K562 (cell line): Measurements from ENCODE around the gene TNFAIP1. TPM values are rescaled to one million over a fixed set of nuclear protein-coding genes. Genes with fewer than 3 reads are reported as not detected.

ENCODE experiments used
- CREBBP ChIP-seq: IDR thresholded peaks from one replicate; pipeline ENCODE4 v1.6.1; 2012; ENCODE audit warnings: low read depth, mild to moderate bottlenecking, control low read depth, inconsistent platforms, low read length
- ERF ChIP-seq: fragments of 450-650 bp; formaldehyde crosslinking; IDR thresholded peaks from 2 replicates; pipeline ENCODE4 v1.4.0; 2020; ENCODE audit warnings: mild to moderate bottlenecking, mixed read lengths
- HNRNPL ChIP-seq: fragments of 200-400 bp; formaldehyde crosslinking; IDR thresholded peaks from 2 replicates; pipeline ENCODE4 v1.6.1; 2017; ENCODE audit warnings: low read depth, mild to moderate bottlenecking, low read length
- JUN ChIP-seq, 2 experiments: sonication (generic) in 1 of 2; formaldehyde crosslinking in 1 of 2; IDR thresholded peaks; 2 replicates each; pipeline versions ENCODE4 v1.6.1 to v1.8.0; 2012 to 2022; ENCODE audit warnings: borderline replicate concordance in 2 of 2, mild to moderate bottlenecking in 2 of 2, improper control_type of control experiment in 1 of 2, low read depth in 1 of 2, low read length in 1 of 2, missing genetic modification reagents in 1 of 2
- KDM4B ChIP-seq, 2 experiments: fragments of 450-650 bp in 1 of 2; sonication (generic) in 1 of 2; IDR thresholded peaks; 2 replicates each; pipeline ENCODE4 v1.6.1; 2016 to 2017; ENCODE audit warnings: borderline replicate concordance in 2 of 2, antibody characterized with exemption in 1 of 2, low read depth in 1 of 2, mild to moderate bottlenecking in 1 of 2
- LARP7 ChIP-seq: fragments of 450-650 bp; IDR thresholded peaks from 2 replicates; pipeline ENCODE4 v1.6.1; 2016
- NEUROD1 ChIP-seq: fragments of 150-350 bp; IDR thresholded peaks from 2 replicates; pipeline ENCODE4 v1.6.1; 2014; ENCODE audit warnings: borderline replicate concordance, low read length, low read depth; ENCODE audit not compliant: partially characterized antibody
- POU5F1 ChIP-seq: fragments of 150-350 bp; IDR thresholded peaks from 2 replicates; pipeline ENCODE4 v1.6.1; 2014; ENCODE audit warnings: borderline replicate concordance, low read length, low read depth, mild to moderate bottlenecking; ENCODE audit not compliant: partially characterized antibody
- RB1 ChIP-seq: fragments of 450-650 bp; IDR thresholded peaks from 2 replicates; pipeline ENCODE4 v1.6.1; 2017; ENCODE audit warnings: low read depth, mild to moderate bottlenecking
- RFX1 ChIP-seq: fragments of 450-650 bp; IDR thresholded peaks from 2 replicates; pipeline ENCODE4 v1.6.1; 2016; ENCODE audit warnings: mild to moderate bottlenecking, moderate library complexity
- SOX6 ChIP-seq: fragments of 450-650 bp; IDR thresholded peaks from 2 replicates; pipeline ENCODE4 v1.6.1; 2014; ENCODE audit warnings: mild to moderate bottlenecking
- TRIM28 ChIP-seq: fragments of 450-650 bp; IDR thresholded peaks from 2 replicates; pipeline ENCODE4 v1.6.1; 2017
- ZBTB7A ChIP-seq: IDR thresholded peaks from 2 replicates; pipeline ENCODE4 v1.6.1; 2011; ENCODE audit warnings: low read depth, mild to moderate bottlenecking, low read length, moderate library complexity, borderline replicate concordance; ENCODE audit not compliant: control insufficient read depth
- ZNF280A ChIP-seq: fragments of 450-650 bp; IDR thresholded peaks from 2 replicates; pipeline ENCODE4 v1.6.1; 2018; ENCODE audit warnings: mild to moderate bottlenecking, low read depth; ENCODE audit not compliant: partially characterized antibody
- ZNF384 ChIP-seq: IDR thresholded peaks from 2 replicates; pipeline ENCODE4 v1.6.1; 2012; ENCODE audit warnings: low read depth, low read length, improper control_type of control experiment
- ZNF551 ChIP-seq: fragments of 250-450 bp; sonication (Bioruptor Pico); IDR thresholded peaks from 2 replicates; pipeline ENCODE4 v1.5.0; 2021; ENCODE audit warnings: mild to moderate bottlenecking, moderate library complexity
- ZNF584 ChIP-seq: fragments of 200-800 bp; sonication (Bioruptor generic); IDR thresholded peaks from 2 replicates; pipeline ENCODE4 v1.6.1; 2016; ENCODE audit warnings: low read depth, mild to moderate bottlenecking, missing genetic modification characterization, missing compliant biosample characterization
- ZNF589 ChIP-seq: fragments of 200-800 bp; sonication (Bioruptor generic); IDR thresholded peaks from 2 replicates; pipeline ENCODE4 v1.6.1; 2016; ENCODE audit warnings: low read depth, missing genetic modification characterization, missing compliant biosample characterization
- ZNF79 ChIP-seq: fragments of 250-450 bp; sonication (Bioruptor Pico); IDR thresholded peaks from 2 replicates; pipeline ENCODE4 v1.4.0; 2020; ENCODE audit warnings: low read depth, mild to moderate bottlenecking, moderate library complexity
- polyA plus RNA-seq, 8 experiments: library from polyadenylated mRNA; depleted of rRNA in 4 of 8; stranded (reverse) in 5 of 8; unstranded in 3 of 8; fragments of >200 nt; fragmentation: Nextera tagmentation in 2 of 8; fragmentation: Illumina TruSeq in 1 of 8; extraction: Ambion mirVana in 2 of 8; extraction: Trizol in 1 of 8; gene quantifications; 2 replicates each; pipeline versions ENCODE4 v1.2.1 to v1.2.3, GENCODE V29; 2011 to 2014; ENCODE audit warnings: inconsistent platforms in 1 of 8, missing spikeins in 1 of 8
- total RNA-seq, 7 experiments: library from RNA; depleted of rRNA in 6 of 7; stranded (reverse); fragments of >200 nt in 6 of 7; fragmentation: Illumina TruSeq in 2 of 7; extraction: Trizol in 2 of 7; gene quantifications; 2 replicates each; pipeline versions ENCODE4 v1.2.1 to v1.2.3, GENCODE V29; 2011 to 2021; ENCODE audit warnings: low replicate concordance in 1 of 7
- TF ChIP-seq, protein P1 (sequence below): fragments of 250-450 bp; sonication (Bioruptor Pico); IDR thresholded peaks from 2 replicates; pipeline ENCODE4 v1.4.0; 2020; ENCODE audit warnings: mild to moderate bottlenecking, moderate library complexity
- TF ChIP-seq, protein P2 (sequence below): sonication (generic); IDR thresholded peaks from 2 replicates; pipeline ENCODE4 v1.6.1; 2016
- TF ChIP-seq, protein P3 (sequence below): fragments of 450-650 bp; IDR thresholded peaks from 2 replicates; pipeline ENCODE4 v1.6.1; 2017; ENCODE audit warnings: antibody characterized with exemption

TNFAIP1 gene
- total and polyA plus RNA-seq, 9 of the 15 experiments (the other 6 are each of a cell fraction or from before 2014, with no cell fraction given) = 2.1 to 20.1 (median 8.2) TPM

GRCh38 chr17:28335201-28335958, at the start of gene TNFAIP1, which contains the start of gene IFT20 (continued):
- peak; percentile 99 for TF ChIP-seq JUN (IDR thresholded peaks at IDR 0.05; ENCODE audit: borderline replicate concordance, low read depth, low read length)
- TF ChIP-seq JUN (CRISPR knock-in tag; IDR thresholded peaks at IDR 0.05; ENCODE audit: borderline replicate concordance) = peak; percentile 65; the same call in 1 of the 2 replicates
- peak in 1 of 2 experiments; percentile 85; a peak in 2 of 4 replicates for TF ChIP-seq KDM4B (IDR thresholded peaks at IDR 0.05; ENCODE audit: borderline replicate concordance in 2 of 2, low read depth in 1 of 2)
- 0 out of 2 replicates have a peak, but pooled peaks have one; percentile 17 for TF ChIP-seq LARP7
- TF ChIP-seq, protein P1, sequence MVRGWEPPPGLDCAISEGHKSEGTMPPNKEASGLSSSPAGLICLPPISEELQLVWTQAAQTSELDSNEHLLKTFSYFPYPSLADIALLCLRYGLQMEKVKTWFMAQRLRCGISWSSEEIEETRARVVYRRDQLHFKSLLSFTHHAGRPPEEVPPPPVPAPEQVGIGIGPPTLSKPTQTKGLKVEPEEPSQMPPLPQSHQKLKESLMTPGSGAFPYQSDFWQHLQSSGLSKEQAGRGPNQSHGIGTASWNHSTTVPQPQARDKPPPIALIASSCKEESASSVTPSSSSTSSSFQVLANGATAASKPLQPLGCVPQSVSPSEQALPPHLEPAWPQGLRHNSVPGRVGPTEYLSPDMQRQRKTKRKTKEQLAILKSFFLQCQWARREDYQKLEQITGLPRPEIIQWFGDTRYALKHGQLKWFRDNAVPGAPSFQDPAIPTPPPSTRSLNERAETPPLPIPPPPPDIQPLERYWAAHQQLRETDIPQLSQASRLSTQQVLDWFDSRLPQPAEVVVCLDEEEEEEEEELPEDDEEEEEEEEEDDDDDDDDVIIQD (CRISPR knock-in tag) = peak; percentile 77; the same call in 1 of the 2 replicates
- peak; percentile 75 for TF ChIP-seq NEUROD1
- TF ChIP-seq, protein P2, sequence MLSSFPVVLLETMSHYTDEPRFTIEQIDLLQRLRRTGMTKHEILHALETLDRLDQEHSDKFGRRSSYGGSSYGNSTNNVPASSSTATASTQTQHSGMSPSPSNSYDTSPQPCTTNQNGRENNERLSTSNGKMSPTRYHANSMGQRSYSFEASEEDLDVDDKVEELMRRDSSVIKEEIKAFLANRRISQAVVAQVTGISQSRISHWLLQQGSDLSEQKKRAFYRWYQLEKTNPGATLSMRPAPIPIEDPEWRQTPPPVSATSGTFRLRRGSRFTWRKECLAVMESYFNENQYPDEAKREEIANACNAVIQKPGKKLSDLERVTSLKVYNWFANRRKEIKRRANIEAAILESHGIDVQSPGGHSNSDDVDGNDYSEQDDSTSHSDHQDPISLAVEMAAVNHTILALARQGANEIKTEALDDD = no peak
- no peak for TF ChIP-seq HNRNPL
- TF ChIP-seq ERF (CRISPR knock-in tag) = peak; percentile 86
- TF ChIP-seq ZNF584 (CRISPR knock-in tag) = peak; percentile 80
- TF ChIP-seq CREBBP = no peak
- TF ChIP-seq ZBTB7A = peak; percentile 100
- TF ChIP-seq RB1 = peak; percentile 32
- TF ChIP-seq ZNF79 (CRISPR knock-in tag) = 0 out of 2 replicates have a peak, but pooled peaks have one; percentile 59
- peak; percentile 7; the same call in 1 of the 2 replicates for TF ChIP-seq ZNF384
- TF ChIP-seq ZNF551 = no peak
- TF ChIP-seq, protein P3, sequence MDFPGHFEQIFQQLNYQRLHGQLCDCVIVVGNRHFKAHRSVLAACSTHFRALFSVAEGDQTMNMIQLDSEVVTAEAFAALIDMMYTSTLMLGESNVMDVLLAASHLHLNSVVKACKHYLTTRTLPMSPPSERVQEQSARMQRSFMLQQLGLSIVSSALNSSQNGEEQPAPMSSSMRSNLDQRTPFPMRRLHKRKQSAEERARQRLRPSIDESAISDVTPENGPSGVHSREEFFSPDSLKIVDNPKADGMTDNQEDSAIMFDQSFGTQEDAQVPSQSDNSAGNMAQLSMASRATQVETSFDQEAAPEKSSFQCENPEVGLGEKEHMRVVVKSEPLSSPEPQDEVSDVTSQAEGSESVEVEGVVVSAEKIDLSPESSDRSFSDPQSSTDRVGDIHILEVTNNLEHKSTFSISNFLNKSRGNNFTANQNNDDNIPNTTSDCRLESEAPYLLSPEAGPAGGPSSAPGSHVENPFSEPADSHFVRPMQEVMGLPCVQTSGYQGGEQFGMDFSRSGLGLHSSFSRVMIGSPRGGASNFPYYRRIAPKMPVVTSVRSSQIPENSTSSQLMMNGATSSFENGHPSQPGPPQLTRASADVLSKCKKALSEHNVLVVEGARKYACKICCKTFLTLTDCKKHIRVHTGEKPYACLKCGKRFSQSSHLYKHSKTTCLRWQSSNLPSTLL = no peak
- no peak for TF ChIP-seq ZNF280A
- TF ChIP-seq RFX1 = peak; percentile 87
- no peak for TF ChIP-seq TRIM28
- TF ChIP-seq ZNF589 = peak; percentile 80
- TF ChIP-seq POU5F1 = peak; percentile 92
- TF ChIP-seq SOX6 = 0 out of 2 replicates have a peak, but pooled peaks have one; percentile 33
